Large intestine (tissue), 3 donors: Measurements from ENCODE around the gene GAL. TPM values are rescaled to one million over a fixed set of nuclear protein-coding genes. Genes with fewer than 3 reads are reported as not detected.

Source experiments
- DNase-seq, 2 donors: peaks; one replicate each; pipeline versions ENCODE4 v3.0.0 to v3.0.0-alpha.2; 2013
- H3K27ac ChIP-seq: one replicate; pipeline ENCODE4 v1.5.1; 2013; ENCODE audit warnings: low read length
- H3K27me3 ChIP-seq: 2 replicates; pipeline ENCODE4 v1.6.1; 2013; ENCODE audit warnings: low read length; ENCODE audit not compliant: control insufficient read depth, insufficient read depth
- H3K36me3 ChIP-seq: 2 replicates; pipeline ENCODE4 v1.6.1; 2013; ENCODE audit warnings: low read length; ENCODE audit not compliant: control insufficient read depth, insufficient read depth
- H3K4me1 ChIP-seq: one replicate; pipeline ENCODE4 v1.6.1; 2013; ENCODE audit warnings: low read length; ENCODE audit not compliant: control insufficient read depth, insufficient read depth
- H3K4me3 ChIP-seq: one replicate; pipeline ENCODE4 v1.5.1; 2013; ENCODE audit warnings: low read length
- H3K9me3 ChIP-seq: one replicate; pipeline ENCODE4 v1.6.1; 2013; ENCODE audit warnings: mild to moderate bottlenecking, low read depth, low read length, moderate library complexity; ENCODE audit not compliant: control insufficient read depth
- WGBS: methylation state at CpG from one replicate; pipeline ENCODE4 v1.1.5; 2013; ENCODE audit warnings: low lambda C conversion rate; ENCODE audit not compliant: insufficient coverage; 5-methylcytosine and 5-hydroxymethylcytosine counted together
- polyA plus RNA-seq: library from polyadenylated mRNA; unstranded; fragments of 120-200 nt; gene quantifications from one replicate; pipeline ENCODE4 v1.2.1, GENCODE V29; 2013

GAL gene
- polyA plus RNA-seq, 1 donor: 31.8 TPM

DNA sequence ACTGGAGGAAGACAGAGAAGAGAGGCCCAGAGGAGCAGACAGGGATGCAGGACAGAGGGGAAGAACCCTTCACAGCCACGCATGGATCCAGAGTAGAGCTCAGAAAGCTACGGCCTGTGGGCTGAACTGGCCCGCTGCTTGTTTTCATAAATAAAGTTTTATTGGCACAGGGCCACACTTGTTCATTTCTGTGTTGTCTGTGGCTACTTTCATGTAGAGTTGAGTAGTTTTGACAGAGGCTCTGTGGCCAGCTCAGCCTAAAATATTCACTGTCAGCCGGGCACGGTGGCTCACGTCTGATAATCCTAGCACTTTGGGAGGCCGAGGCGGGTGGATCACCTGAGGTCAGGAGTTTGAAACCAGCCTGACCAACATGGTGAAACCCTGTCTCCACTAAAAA lies 26.2 kb upstream of the GAL start:
- WGBS: no CpG with 5 or more reads among the region's 8 CpGs
- H3K27ac ChIP-seq: no peak overlapping the region
- H3K27me3 ChIP-seq: no peaks in the 10 kb centered on the region
- DNase-seq: no peak
- peaks cover 4% of the 10 kb centered on the region for H3K4me1 ChIP-seq
- H3K36me3 ChIP-seq: no peaks in the 10 kb centered on the region
- H3K9me3 ChIP-seq: peaks cover 14% of the 10 kb centered on the region
- H3K4me3 ChIP-seq: no peak overlapping the region

- WGBS: 89% methylated on average over 5 of the region's 13 CpGs
- DNase-seq: no peak
- H3K27ac ChIP-seq: peak overlapping the region; percentile 29
- H3K4me3 ChIP-seq: no peak overlapping the region
- no peaks in the 10 kb centered on the region for H3K36me3 ChIP-seq
- peaks cover 4% of the 10 kb centered on the region for H3K4me1 ChIP-seq
- H3K27me3 ChIP-seq: no peaks in the 10 kb centered on the region
- H3K9me3 ChIP-seq: peaks cover 11% of the 10 kb centered on the region
These were observed 25.7 kb upstream of the GAL start for GRCh38 chr11:68658661-68659060.

GRCh38 chr11:68659158-68659921 lies 25.0 kb upstream of the GAL start:
- peak; percentile 48 to 49 for DNase-seq
- peak overlapping the region; percentile 15 for H3K27ac ChIP-seq
- WGBS: no CpG with 5 or more reads among the region's 22 CpGs
- H3K9me3 ChIP-seq: peaks cover 5% of the 10 kb centered on the region
- H3K4me3 ChIP-seq: no peak overlapping the region
- H3K4me1 ChIP-seq: peaks cover 4% of the 10 kb centered on the region
- no peaks in the 10 kb centered on the region for H3K36me3 ChIP-seq
- no peaks in the 10 kb centered on the region for H3K27me3 ChIP-seq

- H3K27ac ChIP-seq: no peak overlapping the region
- DNase-seq: no peak
- no peaks in the 10 kb centered on the region for H3K27me3 ChIP-seq
- H3K4me3 ChIP-seq: no peak overlapping the region
- no peaks in the 10 kb centered on the region for H3K9me3 ChIP-seq
- WGBS: no CpG with 5 or more reads among the region's 18 CpGs
- H3K36me3 ChIP-seq: no peaks in the 10 kb centered on the region
- peaks cover 4% of the 10 kb centered on the region for H3K4me1 ChIP-seq
These were observed 24.1 kb upstream of the GAL start for GRCh38 chr11:68660066-68660810.

DNA sequence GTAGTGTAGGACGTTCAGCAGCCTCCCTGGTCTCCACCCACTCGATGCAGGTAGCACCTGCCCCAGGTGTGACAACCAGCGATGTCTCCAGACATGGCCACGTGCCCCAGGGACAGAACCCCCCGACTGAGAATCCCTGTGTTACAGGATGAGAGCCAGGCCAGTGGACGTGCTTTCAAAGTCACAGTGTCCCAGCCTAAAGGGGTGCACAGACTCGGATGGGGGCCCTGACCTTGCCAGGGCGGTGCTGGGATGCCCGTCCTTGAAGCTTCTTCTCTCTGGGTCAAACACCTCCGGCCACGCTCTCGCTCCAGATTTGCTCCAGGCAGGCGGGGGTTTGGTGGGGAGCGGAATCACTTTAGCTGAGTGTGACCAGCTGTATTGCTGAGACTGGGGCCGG lies 23.3 kb upstream of the GAL start:
- Histone ChIP-seq H3K27ac (no peak overlapping the region), H3K36me3 (no peaks in the 10 kb centered on the region), H3K27me3 (no peaks in the 10 kb centered on the region), H3K4me1 (peaks cover 4% of the 10 kb centered on the region), H3K9me3 (no peaks in the 10 kb centered on the region), H3K4me3 (no peak overlapping the region)
- no CpG with 5 or more reads among the region's 15 CpGs for WGBS
- DNase-seq: no peak

- H3K36me3 ChIP-seq: no peaks in the 10 kb centered on the region
- DNase-seq: no peak
- WGBS: 50% methylated on average over 2 of the region's 18 CpGs
- no peak overlapping the region for H3K4me3 ChIP-seq
- peaks cover 4% of the 10 kb centered on the region for H3K4me1 ChIP-seq
- H3K27me3 ChIP-seq: no peaks in the 10 kb centered on the region
- no peaks in the 10 kb centered on the region for H3K9me3 ChIP-seq
- no peak overlapping the region for H3K27ac ChIP-seq
These were observed 22.4 kb upstream of the GAL start for GRCh38 chr11:68661697-68662603.

DNA sequence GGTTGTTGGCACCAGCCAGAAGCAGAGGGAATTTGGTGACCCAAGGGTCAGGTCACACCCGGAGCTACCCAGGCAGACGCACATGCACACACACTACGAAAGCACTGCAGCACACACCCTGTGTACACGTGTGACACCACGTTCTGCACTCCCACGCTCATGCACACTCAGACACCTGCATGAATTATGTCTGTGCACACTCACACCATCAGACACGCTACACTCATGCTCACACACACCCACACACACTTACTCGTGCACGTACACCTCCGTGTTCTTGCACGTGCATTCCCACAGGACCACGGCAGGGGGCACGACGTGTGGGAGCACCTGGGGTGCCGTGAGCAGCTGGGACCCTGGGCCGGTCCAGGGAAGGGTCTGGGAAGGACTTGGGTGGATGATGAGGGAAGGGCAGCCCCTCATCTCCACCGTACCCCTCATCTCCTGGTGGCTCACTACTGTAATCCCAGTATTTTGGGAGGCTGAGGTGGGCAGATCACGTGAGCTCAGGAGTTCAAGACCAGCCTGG lies 20.8 kb upstream of the GAL start:
- WGBS: no CpG with 5 or more reads among the region's 18 CpGs
- Histone ChIP-seq H3K27me3 (no peaks in the 10 kb centered on the region), H3K9me3 (no peaks in the 10 kb centered on the region), H3K27ac (no peak overlapping the region), H3K4me1 (peaks cover 4% of the 10 kb centered on the region), H3K4me3 (no peak overlapping the region), H3K36me3 (no peaks in the 10 kb centered on the region)
- DNase-seq: no peak

DNA sequence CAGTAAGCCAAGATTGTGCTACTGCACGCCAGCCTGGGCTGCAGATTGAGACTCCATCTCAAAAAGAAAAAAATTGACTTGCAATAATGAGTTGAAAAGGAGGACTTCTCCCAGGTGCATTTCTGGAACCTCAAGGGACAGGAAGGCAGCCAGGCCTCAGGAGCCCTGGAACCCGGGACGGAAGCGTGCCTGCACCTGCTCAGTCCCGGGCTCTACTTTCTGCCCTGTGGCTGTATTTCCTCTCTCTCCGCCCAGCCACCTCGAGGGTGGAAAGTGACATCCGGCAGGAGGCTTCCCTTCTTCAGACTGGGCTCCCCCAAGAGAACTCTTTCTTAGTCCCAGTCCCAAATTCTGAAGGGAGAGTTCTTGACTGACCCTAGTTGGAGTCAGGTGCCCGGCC lies 20.2 kb upstream of the GAL start:
- H3K9me3 ChIP-seq: no peaks in the 10 kb centered on the region
- no peak overlapping the region for H3K4me3 ChIP-seq
- no peak overlapping the region for H3K27ac ChIP-seq
- H3K27me3 ChIP-seq: no peaks in the 10 kb centered on the region
- peaks cover 4% of the 10 kb centered on the region for H3K4me1 ChIP-seq
- no peaks in the 10 kb centered on the region for H3K36me3 ChIP-seq
- WGBS: no CpG with 5 or more reads among the region's 9 CpGs
- DNase-seq: no peak

DNA sequence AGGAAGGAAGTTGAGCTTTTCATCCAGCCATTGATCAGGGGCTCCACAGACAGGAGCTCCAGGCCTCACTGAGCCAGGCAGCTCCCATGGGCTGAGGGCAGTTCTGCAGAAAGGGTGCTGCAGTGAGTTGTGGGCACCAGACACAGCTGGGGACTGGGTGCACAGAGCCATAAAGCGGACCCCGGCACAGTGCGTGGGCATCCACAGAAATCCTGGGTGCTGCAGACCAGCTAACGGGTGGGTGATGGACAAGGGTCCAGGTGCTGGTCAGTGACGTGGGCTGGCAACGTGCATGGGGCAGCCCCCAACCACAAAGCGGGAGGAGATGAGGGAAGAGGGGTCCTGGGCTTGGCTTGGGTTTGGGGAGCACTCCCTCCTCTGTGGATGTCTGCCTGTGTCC lies 19.4 kb upstream of the GAL start:
- H3K9me3 ChIP-seq: no peaks in the 10 kb centered on the region
- no peak for DNase-seq
- no peak overlapping the region for H3K4me3 ChIP-seq
- no peaks in the 10 kb centered on the region for H3K27me3 ChIP-seq
- H3K36me3 ChIP-seq: no peaks in the 10 kb centered on the region
- WGBS: no CpG with 5 or more reads among the region's 7 CpGs
- no peaks in the 10 kb centered on the region for H3K4me1 ChIP-seq
- H3K27ac ChIP-seq: no peak overlapping the region

DNA sequence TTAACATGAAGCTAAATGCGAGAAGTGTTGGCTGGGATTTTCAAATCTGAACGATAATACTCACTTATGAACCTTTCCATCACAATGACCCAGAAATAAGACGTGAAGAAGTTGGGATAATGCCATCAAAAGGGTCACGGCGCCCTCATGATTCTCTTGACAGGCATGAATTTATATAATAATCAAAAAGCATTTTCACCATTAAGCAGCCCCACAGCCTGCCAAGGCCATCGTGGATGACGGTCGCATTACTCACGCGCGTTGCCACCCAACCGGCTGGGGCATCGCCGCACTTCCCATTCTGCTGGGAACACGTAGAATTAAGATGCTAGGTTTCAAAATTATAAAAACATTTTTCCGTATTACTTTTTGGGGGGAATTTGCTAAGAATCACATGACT lies 18.9 kb upstream of the GAL start:
- Histone ChIP-seq H3K36me3 (no peaks in the 10 kb centered on the region), H3K4me3 (no peak overlapping the region), H3K4me1 (no peaks in the 10 kb centered on the region), H3K27ac (no peak overlapping the region), H3K27me3 (no peaks in the 10 kb centered on the region), H3K9me3 (peaks cover 3% of the 10 kb centered on the region)
- 40% methylated on average over 2 of the region's 16 CpGs for WGBS
- no peak for DNase-seq
